ENCODE data around the gene ATF7IP2.
"Not testable (repeated sequence)": the region's sequence is repeated elsewhere in the genome, so short reads cannot be mapped to it uniquely, and the experiment has no call there.

The ATF7IP2 gene

GRCh38 chr16:10385725-10386516 lies at the start of gene ATF7IP2:
TSS of gene ATF7IP2 (plus strand) at chr16:10386061. CDS start at chr16:10430621, 44,560 bp downstream.
- DNase-seq (ENCODE audit: low spot score): peak; percentile 89

- no peak for DNase-seq (ENCODE audit: low spot score)
Observed at GRCh38 chr16:10338426-10338825, 47.4 kb upstream of the ATF7IP2 start.

- no peak for DNase-seq (ENCODE audit: low spot score)
Observed at GRCh38 chr16:10339777-10340732, 45.8 kb upstream of the ATF7IP2 start.

- no peak for DNase-seq (ENCODE audit: low spot score)
Observed at GRCh38 chr16:10343124-10343760, 42.6 kb upstream of the ATF7IP2 start.

GRCh38 chr16:10344699-10345098 lies 41.2 kb upstream of the ATF7IP2 start:
- not testable (repeated sequence) for DNase-seq (ENCODE audit: low spot score)

- no peak for DNase-seq (ENCODE audit: low spot score)
Observed at GRCh38 chr16:10345629-10346028, 40.2 kb upstream of the ATF7IP2 start.

GRCh38 chr16:10349851-10350250 lies 36.0 kb upstream of the ATF7IP2 start:
- DNase-seq (ENCODE audit: low spot score): no peak

GRCh38 chr16:10352262-10352661 lies 33.6 kb upstream of the ATF7IP2 start:
- no peak for DNase-seq (ENCODE audit: low spot score)

GRCh38 chr16:10355589-10355988 lies 30.3 kb upstream of the ATF7IP2 start:
- no peak for DNase-seq (ENCODE audit: low spot score)

GRCh38 chr16:10356870-10357842 lies 28.7 kb upstream of the ATF7IP2 start:
- no peak for DNase-seq (ENCODE audit: low spot score)

GRCh38 chr16:10361747-10362076 lies 24.1 kb upstream of the ATF7IP2 start:
- not testable (repeated sequence) for DNase-seq (ENCODE audit: low spot score)

GRCh38 chr16:10362077-10362863 lies 23.6 kb upstream of the ATF7IP2 start:
- DNase-seq (ENCODE audit: low spot score): no peak

- DNase-seq (ENCODE audit: low spot score): not testable (repeated sequence)
Observed at GRCh38 chr16:10362864-10363197, 23.0 kb upstream of the ATF7IP2 start.

- not testable (repeated sequence) for DNase-seq (ENCODE audit: low spot score)
Observed at GRCh38 chr16:10366619-10367018, 19.2 kb upstream of the ATF7IP2 start.

GRCh38 chr16:10367616-10368188 lies 18.2 kb upstream of the ATF7IP2 start:
- DNase-seq (ENCODE audit: low spot score): no peak

- no peak for DNase-seq (ENCODE audit: low spot score)
Observed at GRCh38 chr16:10368969-10369551, 16.8 kb upstream of the ATF7IP2 start.

- DNase-seq (ENCODE audit: low spot score): no peak
Observed at GRCh38 chr16:10370096-10370726, 15.7 kb upstream of the ATF7IP2 start.

GRCh38 chr16:10371592-10371991 lies 14.3 kb upstream of the ATF7IP2 start:
- DNase-seq (ENCODE audit: low spot score): no peak

GRCh38 chr16:10373556-10373955 lies 12.3 kb upstream of the ATF7IP2 start:
- DNase-seq (ENCODE audit: low spot score): no peak
